ENCODE measurements around the gene TTC5. TPM values are rescaled to one million over a fixed set of nuclear protein-coding genes. Genes with fewer than 3 reads are reported as not detected.

The TTC5 gene
- total and polyA plus RNA-seq, 2 donors (not counting 3 experiments of a cell fraction or from before 2014, with no cell fraction given), result 10.9 to 22.9 TPM

- H3K79me2 ChIP-seq (ENCODE audit: control insufficient read depth, insufficient read depth, low read length), result peaks cover 62% of the 10 kb centered on the region
- no peak overlapping the region for H3K4me3 ChIP-seq (replicated peaks in 1 of 3; ENCODE audit: insufficient read depth in 1 of 3, low read depth in 1 of 3, low read length in 3 of 3)
- no peak overlapping the region for H3K27ac ChIP-seq (ENCODE audit: insufficient read depth, low read depth, low read length)
- intact Hi-C loops (cut with micrococcal nuclease) (no loop called here), dilution Hi-C loops (cut with MboI; ENCODE audit: extremely low pct_ligation_motif_present, low sequenced_read_pairs) (no loop called here)
- H3K9ac ChIP-seq (replicated peaks; ENCODE audit: extremely low read depth, insufficient read depth, low read length), result no peak overlapping the region
- no peaks in the 10 kb centered on the region for H3K9me1 ChIP-seq (replicated peaks; ENCODE audit: control insufficient read depth, extremely low read depth, insufficient read depth, low read length)
- POLR2A ChIA-PET, result interaction anchor here (1.7 kb wide), 1 partner anchor 13 kb away, joined by 10 read pairs; the partner anchor contains the start of gene PARP2
- no peaks in the 10 kb centered on the region for H3K9me3 ChIP-seq (replicated peaks; ENCODE audit: control insufficient read depth, insufficient read depth, low read length)
- H2AFZ ChIP-seq (ENCODE audit: low read depth, low read length), result no peak overlapping the region
- TF ChIP-seq GATA2 (IDR thresholded peaks at IDR 0.05; ENCODE audit: insufficient read depth, insufficient read length, low read depth, low read length) (no peak), CTCF (IDR thresholded peaks at IDR 0.05; ENCODE audit: extremely low read depth in 1 of 2, insufficient read depth in 1 of 2, low read depth in 1 of 2, low read length in 2 of 2) (no peak), JUN (IDR thresholded peaks at IDR 0.05; ENCODE audit: borderline replicate concordance, insufficient read depth, insufficient read length, low read depth) (no peak), POLR2AphosphoS5 (IDR thresholded peaks at IDR 0.05; ENCODE audit: insufficient read depth, low read depth, low read length) (no peak), MYC (IDR thresholded peaks at IDR 0.05; ENCODE audit: low read depth, low read length) (no peak), FOS (IDR thresholded peaks at IDR 0.05; ENCODE audit: borderline replicate concordance, insufficient read depth, low read length) (no peak), EZH2 (IDR thresholded peaks at IDR 0.05; ENCODE audit: borderline replicate concordance, low read depth, low read length, severe bottlenecking) (no peak), POLR2A (IDR thresholded peaks at IDR 0.05; ENCODE audit: low read depth, low read length) (no peak)
- H3K27me3 ChIP-seq (ENCODE audit: control insufficient read depth in 2 of 2, insufficient read depth in 2 of 2, low read length in 2 of 2), result no peaks in the 10 kb centered on the region
- no peak overlapping the region for H3K4me2 ChIP-seq (ENCODE audit: insufficient read depth, low read length)
- no TSS peak for BruUV-seq (replicated peaks)
- FAIRE-seq, result no peak
- H4K20me1 ChIP-seq (replicated peaks; ENCODE audit: control insufficient read depth, extremely low read depth, insufficient read depth, low read length), result no peaks in the 10 kb centered on the region
- CTCF ChIA-PET, result interaction anchor here (1.6 to 5.9 kb wide), 5 partner anchors 14 to 362 kb away, joined by 4 to 83 read pairs (median 39); partner anchors contain the start of gene PARP2
- H3K36me3 ChIP-seq (ENCODE audit: control insufficient read depth in 2 of 2, extremely low read depth in 1 of 2, insufficient read depth in 2 of 2, low read length in 2 of 2), result peaks cover 2 to 26% of the 10 kb centered on the region in 2 experiments
- no peak for DNase-seq (ENCODE audit: low read depth, low spot score)
- peaks cover 25% of the 10 kb centered on the region for H3K4me1 ChIP-seq (ENCODE audit: control insufficient read depth, extremely low read depth, insufficient read depth, low read length)
These were observed 23.6 kb upstream of the TTC5 start for GRCh38 chr14:20329355-20329754.

All from endothelial cell of umbilical vein (primary cell).